Keratinocyte (primary cell): Measurements from ENCODE around the gene COMMD4.

Experiments used
- CTCF ChIP-seq, 3 experiments: IDR thresholded peaks in 1 of 3; conservative IDR thresholded peaks in 1 of 3; optimal IDR thresholded peaks in 1 of 3; 2 replicates in 2 of 3; 3 replicates in 1 of 3; pipeline versions ENCODE3 to v1.5.1; 2011; ENCODE audit warnings: low read length in 3 of 3, mild to moderate bottlenecking in 3 of 3, moderate library complexity in 2 of 3, control low read depth in 1 of 3, inconsistent platforms in 1 of 3; ENCODE audit not compliant: insufficient read depth in 2 of 3; ENCODE audit errors: extremely low read depth in 1 of 3
- EZH2 ChIP-seq: IDR thresholded peaks from one replicate; pipeline ENCODE4 v1.6.1; 2012; ENCODE audit warnings: inconsistent platforms, mild to moderate bottlenecking, low read length, moderate library complexity

GRCh38 chr15:75357976-75358673, 22.3 kb downstream of the COMMD4 start:
- TF ChIP-seq EZH2: no peak
- no peak for TF ChIP-seq CTCF (optimal IDR thresholded peaks at IDR 0.05 in 1 of 3, IDR thresholded peaks at IDR 0.05 in 1 of 3, conservative IDR thresholded peaks at IDR 0.05 in 1 of 3; ENCODE audit: extremely low read depth in 1 of 3, insufficient read depth in 2 of 3, low read length in 3 of 3)
